ENCODE results near the gene PACS2. TPM values are rescaled to one million over a fixed set of nuclear protein-coding genes. Genes with fewer than 3 reads are reported as not detected.
A peak's percentile ranks its signal among the peaks of the same experiment; 100 is the strongest.
"Not testable (repeated sequence)": the region's sequence is repeated elsewhere in the genome, so short reads cannot be mapped to it uniquely, and the experiment has no call there.

The PACS2 gene
- total RNA-seq, 1 donor from 2014 or later: 263 TPM

- Mint-ChIP-seq H3K27ac (ENCODE audit: unreplicated experiment) (no peak overlapping the region), H3K4me3 (ENCODE audit: unreplicated experiment) (no peak overlapping the region), H3K9me3 (ENCODE audit: unreplicated experiment) (peaks cover 25% of the 10 kb centered on the region), H3K27me3 (ENCODE audit: unreplicated experiment) (peaks cover 27% of the 10 kb centered on the region), H3K4me1 (ENCODE audit: low read depth, unreplicated experiment) (peaks cover 35% of the 10 kb centered on the region), H3K36me3 (ENCODE audit: unreplicated experiment) (no peaks in the 10 kb centered on the region)
- peak; percentile 15 for DNase-seq
- TF ChIP-seq CTCF (IDR thresholded peaks at IDR 0.05; ENCODE audit: partially characterized antibody, unreplicated experiment): no peak
Measured at GRCh38 chr14:105333613-105334364, 19.2 kb downstream of the PACS2 start.

- TF ChIP-seq CTCF (IDR thresholded peaks at IDR 0.05; ENCODE audit: partially characterized antibody, unreplicated experiment): no peak
- DNase-seq: peak; percentile 16
- H3K36me3 Mint-ChIP-seq (ENCODE audit: unreplicated experiment): no peaks in the 10 kb centered on the region
- peaks cover 31% of the 10 kb centered on the region for H3K4me1 Mint-ChIP-seq (ENCODE audit: low read depth, unreplicated experiment)
- peak overlapping the region; percentile 73 for H3K27ac Mint-ChIP-seq (ENCODE audit: unreplicated experiment)
- H3K9me3 Mint-ChIP-seq (ENCODE audit: unreplicated experiment): peaks cover 25% of the 10 kb centered on the region
- no peak overlapping the region for H3K4me3 Mint-ChIP-seq (ENCODE audit: unreplicated experiment)
- peaks cover 24% of the 10 kb centered on the region for H3K27me3 Mint-ChIP-seq (ENCODE audit: unreplicated experiment)
Measured at GRCh38 chr14:105334383-105335230, 20.1 kb downstream of the PACS2 start.

GRCh38 chr14:105335231-105335542 is 20.6 kb downstream of the PACS2 start:
- DNase-seq; H3K4me3 Mint-ChIP-seq (ENCODE audit: unreplicated experiment); H3K36me3 Mint-ChIP-seq (ENCODE audit: unreplicated experiment): not testable (repeated sequence)
- Mint-ChIP-seq H3K9me3 (ENCODE audit: unreplicated experiment) (peaks cover 25% of the 10 kb centered on the region), H3K27ac (ENCODE audit: unreplicated experiment) (peak overlapping the region; percentile 79), H3K27me3 (ENCODE audit: unreplicated experiment) (peaks cover 24% of the 10 kb centered on the region), H3K4me1 (ENCODE audit: low read depth, unreplicated experiment) (peaks cover 30% of the 10 kb centered on the region)

DNA sequence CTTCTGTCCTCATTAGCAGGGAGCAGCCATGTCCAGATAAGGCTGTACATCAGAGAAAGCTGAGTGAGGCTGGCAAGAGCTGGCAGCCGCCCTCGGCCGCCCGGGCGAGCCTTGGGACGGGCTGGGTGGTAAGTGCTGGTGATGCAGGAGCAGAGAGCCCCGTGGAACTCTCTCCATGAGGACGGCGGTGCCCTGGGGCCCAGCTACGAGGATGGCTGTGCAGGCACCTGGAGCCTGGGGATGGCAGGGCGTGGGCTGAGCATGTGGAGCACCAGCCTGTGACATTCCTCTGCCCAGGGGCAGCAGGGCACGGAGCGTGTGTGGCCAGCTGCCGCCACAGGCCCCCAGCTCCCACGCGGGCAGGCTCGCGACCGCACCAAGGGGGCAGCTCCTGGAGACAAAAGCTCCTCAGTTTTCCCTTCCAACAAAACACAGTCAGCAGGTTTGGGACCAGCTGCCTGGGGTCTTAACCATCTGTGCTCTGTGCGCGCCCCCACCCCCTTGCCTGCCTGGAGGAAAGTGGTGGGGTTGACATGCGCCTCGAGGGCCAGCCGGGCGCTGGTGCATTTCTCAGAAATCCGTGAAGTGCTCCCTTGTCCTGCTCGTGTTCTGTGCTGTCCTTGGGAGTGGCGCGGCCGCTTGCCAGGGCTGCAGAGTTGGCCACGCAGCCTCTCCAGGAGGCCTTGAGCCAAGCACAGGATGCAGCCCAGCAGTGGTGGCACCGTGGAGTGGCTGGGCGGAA is 21.4 kb downstream of the PACS2 start:
- TF ChIP-seq CTCF (IDR thresholded peaks at IDR 0.05; ENCODE audit: partially characterized antibody, unreplicated experiment): no peak
- Mint-ChIP-seq H3K36me3 (ENCODE audit: unreplicated experiment) (no peaks in the 10 kb centered on the region), H3K27ac (ENCODE audit: unreplicated experiment) (peak overlapping the region; percentile 97), H3K9me3 (ENCODE audit: unreplicated experiment) (peaks cover 23% of the 10 kb centered on the region), H3K4me1 (ENCODE audit: low read depth, unreplicated experiment) (peaks cover 30% of the 10 kb centered on the region), H3K4me3 (ENCODE audit: unreplicated experiment) (peak overlapping the region; percentile 14), H3K27me3 (ENCODE audit: unreplicated experiment) (peaks cover 22% of the 10 kb centered on the region)
- peak; percentile 58 for DNase-seq

- peak; percentile 63 for DNase-seq
- Mint-ChIP-seq H3K27ac (ENCODE audit: unreplicated experiment) (peak overlapping the region; percentile 97), H3K36me3 (ENCODE audit: unreplicated experiment) (no peaks in the 10 kb centered on the region), H3K9me3 (ENCODE audit: unreplicated experiment) (peaks cover 21% of the 10 kb centered on the region), H3K27me3 (ENCODE audit: unreplicated experiment) (peaks cover 22% of the 10 kb centered on the region), H3K4me1 (ENCODE audit: low read depth, unreplicated experiment) (peaks cover 37% of the 10 kb centered on the region), H3K4me3 (ENCODE audit: unreplicated experiment) (peak overlapping the region; percentile 14)
- no peak for TF ChIP-seq CTCF (IDR thresholded peaks at IDR 0.05; ENCODE audit: partially characterized antibody, unreplicated experiment)
Measured at GRCh38 chr14:105336477-105337287, 22.1 kb downstream of the PACS2 start.

Measured in glutamatergic neuron (in vitro differentiated cells).